HG03103 (cell line): ENCODE data around the gene SZT2.

Experiments
- ATAC-seq: cut with Tn5 transposase; IDR thresholded peaks from one replicate; pipeline ENCODE4 v1.9.1; 2021; ENCODE audit warnings: low read depth; ENCODE audit not compliant: unreplicated experiment

SZT2 gene

GRCh38 chr1:43439781-43440180 lies 50.1 kb downstream of the SZT2 start:
- ATAC-seq = no peak

GRCh38 chr1:43440358-43440757 lies 50.7 kb downstream of the SZT2 start:
- no peak for ATAC-seq

- ATAC-seq = no peak
Observed at GRCh38 chr1:43441166-43441893, 51.6 kb downstream of the SZT2 start.

GRCh38 chr1:43441894-43442637 lies 52.4 kb downstream of the SZT2 start:
- no peak for ATAC-seq

- ATAC-seq = no peak
Observed at GRCh38 chr1:43442756-43443155, 53.1 kb downstream of the SZT2 start.

- no peak for ATAC-seq
Observed at GRCh38 chr1:43443197-43443946, 53.7 kb downstream of the SZT2 start.

- no peak for ATAC-seq
Observed at GRCh38 chr1:43444151-43444828, 54.6 kb downstream of the SZT2 start.

GRCh38 chr1:43444836-43445235 lies 55.1 kb downstream of the SZT2 start:
- ATAC-seq = no peak

- no peak for ATAC-seq
Observed at GRCh38 chr1:43445606-43446387, 56.1 kb downstream of the SZT2 start.

GRCh38 chr1:43446388-43446740 lies 56.7 kb downstream of the SZT2 start:
- no peak for ATAC-seq

- ATAC-seq = no peak
Observed at GRCh38 chr1:43446881-43447835, 57.5 kb downstream of the SZT2 start.

GRCh38 chr1:43447891-43448708 lies 58.4 kb downstream of the SZT2 start:
- no peak for ATAC-seq

- no peak for ATAC-seq
Observed at GRCh38 chr1:43448955-43449707, 59.4 kb downstream of the SZT2 start.

GRCh38 chr1:43449708-43450069 lies 60.0 kb downstream of the SZT2 start:
- no peak for ATAC-seq

- no peak for ATAC-seq
Observed at GRCh38 chr1:43450251-43450941, 60.7 kb downstream of the SZT2 start.

GRCh38 chr1:43451157-43451591 lies 61.5 kb downstream of the SZT2 start:
- no peak for ATAC-seq
